ENCODE measurements around the gene LIME1. TPM values are rescaled to one million over a fixed set of nuclear protein-coding genes. Genes with fewer than 3 reads are reported as not detected.

Gene LIME1
- total and polyA plus RNA-seq, 2 of the 4 experiments (the other 2 are of a cell fraction) = 0.36 to 7.8 TPM

GRCh38 chr20:63747622-63748069 is 11.2 kb downstream of the LIME1 start (continued):
- no peak for TF ChIP-seq ELK1 (IDR thresholded peaks at IDR 0.05; ENCODE audit: borderline replicate concordance, low read depth, low read length)

- no peaks in the 10 kb centered on the region for H3K79me1 ChIP-seq (ENCODE audit: low read depth in 1 of 2, low read length in 2 of 2)
- ChIA-PET CTCF (interaction anchor here (1.0 kb wide), 1 partner anchor 117 kb away, joined by 3 read pairs; the partner anchor contains the start of gene TPD52L2), POLR2A (ENCODE audit: unreplicated experiment) (no interaction called here)
- H2BK15ac ChIP-seq (ENCODE audit: low read depth, low read length) = no peak overlapping the region
- no peak overlapping the region for H3K4ac ChIP-seq (ENCODE audit: low read depth, low read length)
- in situ Hi-C loops (cut with MboI; ENCODE audit: low sequenced_read_pairs) = no loop called here
- H3K9ac ChIP-seq (ENCODE audit: low read depth, low read length) = no peak overlapping the region
- H4K8ac ChIP-seq (ENCODE audit: low read depth in 2 of 2, low read length in 2 of 2) = no peak overlapping the region
- no peak overlapping the region for H2AK9ac ChIP-seq (replicated peaks; ENCODE audit: low read depth, low read length, poor library complexity)
- H3K9me3 ChIP-seq (ENCODE audit: control insufficient read depth, insufficient read depth, low read length) = no peaks in the 10 kb centered on the region
- H3K36me3 ChIP-seq (ENCODE audit: control insufficient read depth, insufficient read depth, low read length) = peaks cover 14% of the 10 kb centered on the region; the same call in 1 of the 2 replicates
- no peaks in the 10 kb centered on the region for H3K27me3 ChIP-seq (ENCODE audit: control insufficient read depth, insufficient read depth, low read length)
- no peak overlapping the region for H2BK120ac ChIP-seq (ENCODE audit: low read depth, low read length)
- no peak overlapping the region for H3K23ac ChIP-seq (ENCODE audit: low read depth, low read length)
- no peak overlapping the region for H2BK5ac ChIP-seq (ENCODE audit: low read depth, low read length, poor library complexity, severe bottlenecking)
- H2BK20ac ChIP-seq (ENCODE audit: low read depth, low read length) = no peak overlapping the region
- no TSS peak for BruUV-seq (replicated peaks)
- no peak overlapping the region for H2AFZ ChIP-seq (replicated peaks; ENCODE audit: low read length, poor library complexity)
- no peak overlapping the region for H3K4me2 ChIP-seq (ENCODE audit: low read depth, low read length)
- H3K4me3 ChIP-seq (ENCODE audit: insufficient read depth, low read depth, low read length) = no peak overlapping the region
- no peaks in the 10 kb centered on the region; the same call in 1 of the 2 replicates for H4K20me1 ChIP-seq (ENCODE audit: insufficient read depth, low read length)
- dilution Hi-C loops (cut with HindIII; ENCODE audit: low sequenced_read_pairs, unreplicated experiment) = no loop called here
- H4K91ac ChIP-seq (ENCODE audit: insufficient read depth, low read depth, low read length) = no peak overlapping the region
- no peaks in the 10 kb centered on the region for H3K4me1 ChIP-seq (ENCODE audit: control insufficient read depth, insufficient read depth, low read length)
- no peak for ATAC-seq (ENCODE audit: low read depth)
- 89% methylated on average over 11 of the region's 20 CpGs; no CpG with 5 or more reads in 1 of the 2 experiments for WGBS, 2 experiments (ENCODE audit: extremely low coverage in 2 of 2, insufficient read length in 1 of 2)
- H3K9me1 ChIP-seq (ENCODE audit: insufficient read depth, low read length) = no peaks in the 10 kb centered on the region
- intact Hi-C loops (cut with micrococcal nuclease) = no loop called here
- no peak overlapping the region for H3K56ac ChIP-seq (ENCODE audit: extremely low read depth, insufficient read depth, low read length)
- no peak overlapping the region for H2AK5ac ChIP-seq (ENCODE audit: low read depth, low read length)
- no peak overlapping the region for H4K5ac ChIP-seq (ENCODE audit: low read depth, low read length)
- H3K27ac ChIP-seq (ENCODE audit: insufficient read depth, low read length) = no peak overlapping the region
- no peak overlapping the region for H3K18ac ChIP-seq (ENCODE audit: low read depth, low read length)
- DNase-seq = no peak
- TF ChIP-seq ELK1 (IDR thresholded peaks at IDR 0.05; ENCODE audit: borderline replicate concordance, low read depth, low read length) = no peak
- TF ChIP-seq SMC3 (IDR thresholded peaks at IDR 0.05; ENCODE audit: low read depth, low read length) = no peak
- no peak for TF ChIP-seq USF2 (IDR thresholded peaks at IDR 0.05; ENCODE audit: low read depth, low read length)
- H3K14ac ChIP-seq (replicated peaks; ENCODE audit: low read depth, low read length) = no peak overlapping the region
Measured at GRCh38 chr20:63748070-63748933, 11.8 kb downstream of the LIME1 start.

All from IMR-90 (cell line).